Erythroblast (primary cell): ENCODE measurements around the gene CREBRF.
A peak's percentile ranks its signal among the peaks of the same experiment; 100 is the strongest.

Experiments used
- DNase-seq, 2 experiments: peaks; one replicate each; lab custom pipeline; 2025; lab: John Stamatoyannopoulos, UW
- GATA1 ChIP-seq: IDR thresholded peaks from 2 replicates; pipeline ENCODE4 v1.6.1; 2011; ENCODE audit warnings: low read depth, mild to moderate bottlenecking, control low read depth, low read length, moderate library complexity
- POLR2A ChIP-seq: IDR thresholded peaks from 2 replicates; pipeline ENCODE4 v1.6.1; 2011; ENCODE audit warnings: mild to moderate bottlenecking, low read length

The CREBRF gene

GRCh38 chr5:173178369-173178910 is 122.3 kb downstream of the CREBRF start:
- no peak for DNase-seq
- TF ChIP-seq GATA1 (no peak), POLR2A (no peak)

- no peak for DNase-seq
Measured at GRCh38 chr5:173180331-173180730, 124.2 kb downstream of the CREBRF start.

GRCh38 chr5:173187054-173187743 is 131.0 kb downstream of the CREBRF start:
- TF ChIP-seq GATA1 = no peak
- DNase-seq = peak in 1 of 2 experiments; percentile 9

More at GRCh38 chr5:173180331-173180730, 124.2 kb downstream of the CREBRF start:
- TF ChIP-seq GATA1 (no peak), POLR2A (no peak)

- no peak for DNase-seq
- TF ChIP-seq POLR2A (no peak), GATA1 (no peak)
Measured at GRCh38 chr5:173188280-173188679, 132.1 kb downstream of the CREBRF start.
